GM19351 (cell line): ENCODE results near the gene GPR179.

Experiments used
- ATAC-seq: cut with Tn5 transposase; IDR thresholded peaks from one replicate; pipeline ENCODE4 v1.9.1; 2021; ENCODE audit warnings: mild to moderate bottlenecking, moderate library complexity; ENCODE audit not compliant: unreplicated experiment

Gene GPR179, protein sequence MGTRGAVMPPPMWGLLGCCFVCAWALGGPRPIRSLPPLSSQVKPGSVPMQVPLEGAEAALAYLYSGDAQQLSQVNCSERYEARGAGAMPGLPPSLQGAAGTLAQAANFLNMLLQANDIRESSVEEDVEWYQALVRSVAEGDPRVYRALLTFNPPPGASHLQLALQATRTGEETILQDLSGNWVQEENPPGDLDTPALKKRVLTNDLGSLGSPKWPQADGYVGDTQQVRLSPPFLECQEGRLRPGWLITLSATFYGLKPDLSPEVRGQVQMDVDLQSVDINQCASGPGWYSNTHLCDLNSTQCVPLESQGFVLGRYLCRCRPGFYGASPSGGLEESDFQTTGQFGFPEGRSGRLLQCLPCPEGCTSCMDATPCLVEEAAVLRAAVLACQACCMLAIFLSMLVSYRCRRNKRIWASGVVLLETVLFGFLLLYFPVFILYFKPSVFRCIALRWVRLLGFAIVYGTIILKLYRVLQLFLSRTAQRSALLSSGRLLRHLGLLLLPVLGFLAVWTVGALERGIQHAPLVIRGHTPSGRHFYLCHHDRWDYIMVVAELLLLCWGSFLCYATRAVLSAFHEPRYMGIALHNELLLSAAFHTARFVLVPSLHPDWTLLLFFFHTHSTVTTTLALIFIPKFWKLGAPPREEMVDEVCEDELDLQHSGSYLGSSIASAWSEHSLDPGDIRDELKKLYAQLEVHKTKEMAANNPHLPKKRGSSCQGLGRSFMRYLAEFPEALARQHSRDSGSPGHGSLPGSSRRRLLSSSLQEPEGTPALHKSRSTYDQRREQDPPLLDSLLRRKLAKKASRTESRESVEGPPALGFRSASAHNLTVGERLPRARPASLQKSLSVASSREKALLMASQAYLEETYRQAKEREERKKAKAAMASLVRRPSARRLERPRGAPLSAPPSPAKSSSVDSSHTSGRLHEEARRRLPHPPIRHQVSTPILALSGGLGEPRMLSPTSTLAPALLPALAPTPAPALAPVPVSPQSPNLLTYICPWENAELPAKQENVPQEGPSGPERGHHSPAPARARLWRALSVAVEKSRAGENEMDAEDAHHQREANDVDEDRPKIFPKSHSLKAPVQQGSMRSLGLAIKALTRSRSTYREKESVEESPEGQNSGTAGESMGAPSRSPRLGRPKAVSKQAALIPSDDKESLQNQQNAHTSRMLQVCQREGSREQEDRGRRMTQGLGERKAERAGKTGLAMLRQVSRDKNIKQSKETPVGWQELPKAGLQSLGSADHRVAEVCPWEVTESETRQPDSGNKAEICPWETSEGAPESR (N-terminal part only)

DNA sequence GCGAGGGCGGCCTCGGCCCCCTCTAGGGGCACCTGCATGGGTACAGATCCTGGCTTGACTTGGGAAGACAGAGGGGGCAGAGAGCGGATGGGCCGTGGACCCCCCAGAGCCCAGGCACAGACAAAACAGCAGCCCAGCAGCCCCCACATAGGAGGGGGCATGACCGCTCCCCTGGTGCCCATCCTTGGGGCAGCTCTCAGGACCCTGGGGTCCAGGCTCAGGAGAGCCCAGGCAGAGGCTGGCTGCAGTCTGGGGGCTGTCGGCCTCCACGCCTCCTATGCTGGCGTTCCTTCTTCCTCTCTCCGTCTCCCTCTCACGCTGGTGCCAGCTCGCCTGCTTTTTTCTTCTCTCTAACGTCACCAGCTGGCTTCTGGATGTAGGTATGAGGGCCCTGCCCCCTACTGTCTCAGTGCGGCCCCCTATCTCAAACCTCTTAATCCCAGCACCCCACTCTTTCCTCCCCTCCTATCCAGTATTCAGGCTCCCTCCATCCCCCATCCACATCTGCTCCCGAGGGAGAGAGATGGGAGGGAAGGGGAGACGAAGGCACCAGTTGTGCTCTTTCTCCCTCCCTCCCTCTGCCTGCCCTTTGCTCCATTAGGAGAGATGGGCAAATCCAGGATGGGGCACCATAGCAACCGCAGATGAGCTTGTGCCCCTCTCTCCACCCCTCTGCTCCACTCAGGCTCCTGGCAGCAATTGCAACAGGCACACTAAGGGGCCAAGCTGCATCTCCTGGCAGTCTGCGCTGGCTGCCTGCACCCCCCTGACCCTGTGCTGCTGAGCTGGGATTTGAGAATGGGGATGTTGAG is at the start of gene GPR179:
TSS of gene GPR179 (minus strand) at position 349 of the 812 bp plus-strand sequence. CDS start at position 182, 167 bp downstream.
- ATAC-seq: no peak

DNA sequence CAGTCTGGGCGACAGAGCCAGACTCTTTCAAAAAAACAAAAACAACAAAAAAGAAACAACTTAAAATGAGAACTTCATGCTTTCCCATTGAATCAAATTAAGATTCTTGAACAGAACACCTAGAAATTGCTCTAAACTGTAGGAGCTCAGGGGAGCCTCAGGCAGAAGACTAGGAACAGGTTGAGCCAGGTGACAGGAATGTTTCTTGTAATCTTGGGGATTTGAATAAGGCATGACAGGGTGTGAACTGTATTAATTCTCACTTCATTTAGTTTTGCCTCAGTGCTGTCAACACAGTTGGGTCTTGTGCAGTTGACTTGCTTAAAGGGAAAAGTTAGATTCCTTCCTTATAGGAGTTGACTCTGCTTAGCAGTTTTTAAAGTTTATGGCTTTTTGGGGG is 35.7 kb upstream of the GPR179 start:
- ATAC-seq: no peak

DNA sequence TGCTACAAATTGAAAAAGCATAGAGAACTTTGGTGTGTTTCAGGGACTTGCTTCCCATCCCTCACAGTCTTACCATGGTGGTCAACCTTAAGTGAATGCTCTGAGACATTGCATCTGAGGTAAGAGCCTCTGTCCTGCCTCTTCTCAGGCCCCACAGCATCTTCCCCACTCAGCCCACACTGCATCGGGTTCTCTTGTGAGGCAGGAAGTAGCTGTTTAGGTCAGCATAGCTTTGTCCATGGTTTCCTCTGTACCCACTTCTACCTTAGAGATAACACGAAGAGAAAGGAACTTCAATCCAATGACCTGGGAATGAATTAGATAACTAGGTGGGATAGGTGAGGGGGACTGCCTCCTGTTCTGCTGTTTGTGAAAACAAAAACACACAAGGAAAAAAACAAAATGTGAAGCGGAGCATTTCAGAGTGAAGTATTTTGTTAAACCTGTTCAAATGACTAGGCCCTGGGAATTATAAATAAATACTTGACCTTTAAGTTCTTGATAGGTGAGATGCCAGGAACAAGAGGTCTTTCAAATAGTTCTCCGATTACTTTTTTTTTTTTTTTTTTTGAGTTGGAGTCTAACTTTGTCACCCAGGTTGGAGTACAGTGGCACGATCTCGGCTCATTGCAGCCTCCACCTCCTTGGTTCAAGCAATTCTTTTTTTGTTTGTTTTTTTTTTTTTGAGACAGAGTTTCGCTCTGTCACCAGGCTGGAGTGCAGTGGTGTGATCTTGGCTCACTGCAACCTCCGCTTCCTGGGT is 25.5 kb upstream of the GPR179 start:
- no peak for ATAC-seq

DNA sequence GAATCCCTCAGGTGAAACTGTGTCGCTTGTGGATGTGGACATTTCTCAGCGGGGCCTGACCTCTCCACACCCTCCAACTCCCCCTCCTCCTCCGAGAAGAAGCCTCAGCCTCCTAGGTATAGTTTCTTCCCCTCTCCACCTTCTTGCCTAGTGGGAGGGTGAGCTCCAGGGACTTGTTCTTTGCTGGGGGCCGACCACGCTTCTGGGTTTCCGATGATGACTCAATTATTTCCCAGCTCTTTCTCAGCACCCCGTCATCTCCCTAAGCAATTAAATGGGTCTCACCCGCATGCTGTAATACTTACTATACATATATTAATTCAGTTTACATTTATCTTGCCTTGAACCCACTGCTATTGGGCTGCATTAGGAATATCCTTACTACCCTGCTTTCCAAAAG is 21.0 kb upstream of the GPR179 start:
- ATAC-seq: no peak

DNA sequence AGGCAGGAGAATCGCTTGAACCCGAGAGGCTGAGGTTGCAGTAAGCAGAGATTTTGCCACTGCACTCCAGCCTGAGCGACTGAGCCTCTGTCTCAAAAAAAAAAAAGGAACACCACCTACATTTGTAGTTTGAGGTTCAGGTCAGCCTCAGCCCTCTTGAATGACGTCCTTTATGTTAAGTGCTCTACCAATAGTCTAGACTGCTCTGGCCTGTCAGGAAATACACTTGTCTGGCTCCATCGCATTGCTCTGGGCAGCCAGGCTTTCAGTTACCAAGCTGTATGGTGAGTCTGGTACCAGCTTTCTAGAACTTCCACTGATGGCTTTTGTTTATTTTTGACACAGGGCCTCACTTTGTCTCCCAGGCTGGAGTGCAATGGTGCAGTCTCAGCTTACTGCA is 19.3 kb upstream of the GPR179 start:
- ATAC-seq: no peak

DNA sequence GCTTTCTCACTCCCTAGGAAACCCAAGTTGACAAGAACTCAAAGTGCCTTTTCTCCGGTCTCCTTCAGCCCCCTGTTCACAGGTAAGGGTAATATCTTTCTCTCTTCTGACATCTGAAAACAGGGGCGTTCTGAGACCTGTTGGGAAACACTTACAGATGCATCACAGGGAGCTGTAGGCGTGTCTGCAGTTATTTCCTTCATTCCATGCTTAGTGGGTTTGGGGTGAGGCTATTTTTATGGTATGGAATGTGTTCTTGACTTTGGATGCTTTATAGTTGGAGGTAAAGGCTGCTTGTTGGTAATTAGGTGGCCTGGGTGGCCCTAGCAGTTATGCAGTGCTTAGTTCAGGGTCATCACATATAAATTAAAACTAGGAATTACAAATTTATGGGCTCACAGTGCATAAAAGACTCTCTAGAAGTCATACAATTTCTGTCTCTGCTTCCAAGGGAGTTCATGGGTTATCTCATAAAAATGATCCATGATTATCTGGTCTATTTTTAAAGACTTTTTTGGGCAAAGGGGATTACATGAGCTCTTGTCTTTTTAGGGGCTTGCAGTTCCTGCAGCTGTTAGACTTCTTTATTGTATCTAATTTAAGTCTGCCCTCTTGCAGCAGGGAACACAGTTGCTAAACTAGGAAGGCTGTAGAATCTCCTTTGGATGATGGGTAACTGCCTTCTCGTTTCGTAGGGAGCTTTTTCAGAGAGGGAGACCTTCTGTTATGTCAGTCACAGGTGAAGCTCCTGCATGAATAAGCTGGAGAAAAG is 18.1 kb upstream of the GPR179 start:
- no peak for ATAC-seq

DNA sequence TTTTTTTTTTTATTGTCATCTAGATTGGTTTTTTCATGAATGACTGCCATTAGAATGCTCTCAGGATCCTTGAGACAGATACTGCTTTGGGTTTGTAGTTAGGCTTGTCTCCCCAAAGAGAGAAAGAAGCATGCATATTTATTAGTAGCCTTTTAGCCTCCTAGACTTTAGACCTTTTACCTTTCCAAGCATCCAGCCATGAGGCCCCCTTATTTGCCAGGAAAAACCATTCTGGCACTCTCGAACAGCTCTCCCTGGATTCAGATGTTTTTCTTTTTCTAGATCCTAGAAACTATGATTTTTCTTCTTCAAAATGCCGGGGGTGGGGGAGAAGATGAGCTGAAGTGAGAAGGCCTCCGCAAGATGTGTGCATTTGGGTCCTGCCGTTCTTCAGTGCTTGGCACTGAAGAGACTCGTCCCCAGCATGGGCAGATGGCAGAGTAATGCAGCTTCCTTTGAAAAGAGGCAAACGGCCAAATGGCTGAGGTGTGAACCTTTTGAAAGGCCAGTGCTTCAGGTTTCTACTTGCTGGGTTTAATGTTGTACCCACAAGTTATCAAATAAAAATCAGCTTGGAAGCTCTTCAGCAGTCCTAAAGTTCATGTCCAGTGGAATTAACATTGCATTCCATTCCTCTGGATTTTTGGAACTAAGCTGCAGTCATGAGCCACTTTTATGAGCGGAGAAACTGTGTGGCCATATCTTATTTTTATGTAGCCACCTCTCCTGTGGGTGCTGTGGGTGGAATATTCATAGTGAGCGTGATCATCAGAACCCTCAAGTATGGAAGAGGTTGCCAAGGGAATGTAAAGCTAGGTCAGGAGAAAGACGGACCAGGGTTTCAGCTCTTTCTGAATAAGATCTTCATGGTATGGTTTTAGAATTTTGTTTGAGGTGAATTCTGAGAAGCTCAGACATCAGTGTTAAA is 15.1 kb upstream of the GPR179 start:
- no peak for ATAC-seq

DNA sequence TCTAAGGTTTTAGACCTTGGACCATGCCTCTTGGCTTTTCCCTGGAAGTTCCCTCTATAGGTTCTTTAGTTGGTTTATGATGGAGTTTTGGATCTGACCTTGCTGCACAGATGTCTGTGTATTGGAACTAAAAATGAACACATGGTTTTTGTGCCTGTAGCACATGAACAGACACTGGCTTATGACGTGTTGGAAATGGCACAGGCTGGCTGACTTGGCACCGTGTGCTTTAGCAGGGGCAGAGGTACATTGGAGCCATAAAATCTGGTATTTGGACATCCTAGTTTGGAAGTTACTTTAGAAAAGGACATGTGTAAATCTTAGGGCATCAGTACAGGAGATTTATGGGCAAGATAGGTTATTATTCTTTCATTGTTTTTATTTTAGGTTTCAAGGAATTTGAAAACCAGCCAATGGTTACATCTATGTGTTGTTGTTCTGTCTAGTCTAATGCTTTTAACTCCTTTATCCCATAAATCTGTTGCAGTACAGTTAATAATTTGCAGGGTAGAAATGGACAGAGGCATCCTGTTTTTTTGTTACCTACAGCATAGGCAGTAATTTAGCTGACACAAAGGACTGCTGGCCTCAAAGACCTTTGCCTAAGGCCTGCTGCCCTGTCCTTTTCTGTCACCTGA is 13.8 kb upstream of the GPR179 start:
- ATAC-seq: no peak

DNA sequence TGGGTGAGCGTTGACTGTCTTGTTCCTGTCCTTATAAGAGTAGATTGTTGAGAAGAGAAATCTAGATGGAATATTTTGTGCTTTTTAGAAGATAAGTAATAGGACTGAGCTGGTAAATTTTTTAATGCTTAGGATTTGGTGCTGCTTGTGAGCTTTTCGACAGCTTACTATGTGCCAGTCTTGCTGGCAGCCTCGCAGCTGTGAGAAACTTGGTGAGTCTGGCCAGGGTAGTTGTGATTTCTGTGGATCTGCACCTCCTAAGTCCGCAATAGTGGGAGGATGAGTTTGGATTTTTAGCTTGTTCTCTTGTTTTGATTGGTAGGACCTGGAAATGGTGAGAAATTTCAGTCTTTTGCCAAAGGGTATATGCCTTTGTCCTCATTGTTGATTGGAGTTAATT is 11.5 kb upstream of the GPR179 start:
- ATAC-seq: no peak

DNA sequence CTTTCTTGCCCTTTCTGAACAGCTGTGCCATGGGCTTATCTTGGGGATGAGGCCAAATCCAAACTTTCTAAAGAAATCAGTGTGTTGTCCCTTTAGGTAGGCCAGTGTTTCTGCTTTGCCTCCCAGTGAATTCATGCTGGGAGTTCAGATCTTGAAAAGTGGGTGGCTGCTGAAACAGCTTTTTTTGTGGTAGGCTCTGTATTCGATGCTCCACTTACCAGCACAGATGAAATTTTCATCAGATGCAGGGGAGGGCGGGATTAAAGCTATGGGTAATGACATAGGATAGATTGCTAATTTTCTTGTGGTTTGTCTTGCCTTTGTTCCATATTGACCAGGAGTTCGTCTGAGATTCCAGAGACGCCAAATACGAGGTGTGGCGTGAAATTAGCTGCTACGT is 10.7 kb upstream of the GPR179 start:
- no peak for ATAC-seq

DNA sequence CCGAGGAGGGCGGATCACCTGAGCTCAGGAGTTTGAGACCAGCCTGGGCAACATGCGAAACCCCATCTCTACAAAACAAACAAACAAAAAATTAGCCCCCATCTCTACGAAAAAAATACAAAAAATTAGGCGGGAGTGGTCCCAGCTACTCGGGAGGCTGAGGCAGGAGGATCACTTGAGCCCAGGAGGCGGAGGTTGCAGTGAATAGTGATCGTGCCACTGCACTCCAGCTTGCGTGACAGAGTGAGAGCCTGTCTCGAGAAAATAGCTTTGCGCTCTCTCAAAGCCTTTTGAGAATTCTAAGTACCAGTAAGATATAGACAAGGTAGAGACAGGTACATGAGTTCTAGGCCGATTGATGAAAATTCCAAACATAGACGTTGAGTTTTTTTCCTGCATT is 9.9 kb upstream of the GPR179 start:
- no peak for ATAC-seq

DNA sequence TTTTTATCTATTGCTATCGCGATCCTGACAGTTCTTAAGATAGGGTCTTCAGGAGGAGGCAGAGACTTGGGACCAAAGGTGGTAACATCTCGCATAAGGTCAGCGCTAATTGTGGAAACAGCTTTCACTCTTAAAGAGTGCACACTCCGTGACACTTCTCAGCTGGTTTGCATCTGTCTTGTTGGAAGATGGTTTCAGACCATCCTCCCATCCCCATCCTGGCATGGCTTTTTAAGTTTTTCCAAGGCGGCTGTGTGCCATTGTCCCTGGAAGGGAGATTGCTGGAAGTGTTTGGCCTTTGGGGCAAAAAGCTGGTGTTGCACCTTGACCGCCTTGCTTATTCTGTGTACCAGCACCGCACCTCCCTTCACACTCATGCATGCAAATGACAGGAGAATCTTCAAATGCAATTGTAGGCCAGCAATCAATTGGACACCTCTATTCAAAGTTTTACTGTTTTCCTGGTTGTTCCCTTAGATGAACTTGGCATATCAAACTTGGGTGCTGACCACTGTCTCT is 9.4 kb upstream of the GPR179 start:
- ATAC-seq: no peak

DNA sequence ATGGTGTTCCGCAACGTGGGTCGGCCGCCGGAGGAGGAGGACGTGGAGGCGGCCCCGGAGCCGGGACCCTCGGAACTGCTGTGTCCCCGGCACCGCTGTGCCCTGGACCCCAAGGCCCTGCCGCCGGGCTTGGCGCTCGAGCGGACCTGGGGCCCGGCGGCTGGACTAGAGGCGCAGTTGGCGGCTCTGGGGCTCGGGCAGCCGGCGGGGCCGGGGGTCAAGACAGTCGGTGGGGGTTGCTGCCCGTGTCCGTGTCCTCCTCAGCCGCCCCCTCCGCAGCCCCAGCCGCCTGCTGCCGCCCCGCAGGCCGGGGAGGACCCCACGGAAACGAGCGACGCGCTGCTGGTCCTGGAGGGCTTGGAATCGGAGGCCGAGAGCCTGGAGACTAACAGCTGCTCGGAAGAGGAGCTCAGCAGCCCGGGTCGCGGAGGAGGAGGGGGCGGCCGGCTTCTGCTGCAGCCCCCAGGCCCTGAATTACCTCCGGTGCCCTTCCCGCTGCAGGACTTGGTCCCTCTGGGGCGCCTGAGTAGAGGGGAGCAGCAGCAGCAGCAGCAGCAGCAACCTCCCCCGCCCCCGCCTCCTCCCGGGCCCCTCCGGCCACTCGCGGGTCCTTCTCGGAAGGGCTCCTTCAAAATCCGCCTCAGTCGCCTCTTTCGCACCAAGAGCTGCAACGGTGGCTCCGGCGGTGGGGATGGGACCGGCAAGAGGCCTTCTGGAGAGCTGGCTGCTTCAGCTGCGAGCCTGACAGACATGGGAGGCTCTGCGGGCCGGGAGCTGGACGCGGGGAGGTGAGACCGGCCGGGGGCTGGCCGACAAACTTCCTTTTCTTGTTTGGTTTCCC is 8.7 kb upstream of the GPR179 start:
- ATAC-seq: peak; percentile 12

DNA sequence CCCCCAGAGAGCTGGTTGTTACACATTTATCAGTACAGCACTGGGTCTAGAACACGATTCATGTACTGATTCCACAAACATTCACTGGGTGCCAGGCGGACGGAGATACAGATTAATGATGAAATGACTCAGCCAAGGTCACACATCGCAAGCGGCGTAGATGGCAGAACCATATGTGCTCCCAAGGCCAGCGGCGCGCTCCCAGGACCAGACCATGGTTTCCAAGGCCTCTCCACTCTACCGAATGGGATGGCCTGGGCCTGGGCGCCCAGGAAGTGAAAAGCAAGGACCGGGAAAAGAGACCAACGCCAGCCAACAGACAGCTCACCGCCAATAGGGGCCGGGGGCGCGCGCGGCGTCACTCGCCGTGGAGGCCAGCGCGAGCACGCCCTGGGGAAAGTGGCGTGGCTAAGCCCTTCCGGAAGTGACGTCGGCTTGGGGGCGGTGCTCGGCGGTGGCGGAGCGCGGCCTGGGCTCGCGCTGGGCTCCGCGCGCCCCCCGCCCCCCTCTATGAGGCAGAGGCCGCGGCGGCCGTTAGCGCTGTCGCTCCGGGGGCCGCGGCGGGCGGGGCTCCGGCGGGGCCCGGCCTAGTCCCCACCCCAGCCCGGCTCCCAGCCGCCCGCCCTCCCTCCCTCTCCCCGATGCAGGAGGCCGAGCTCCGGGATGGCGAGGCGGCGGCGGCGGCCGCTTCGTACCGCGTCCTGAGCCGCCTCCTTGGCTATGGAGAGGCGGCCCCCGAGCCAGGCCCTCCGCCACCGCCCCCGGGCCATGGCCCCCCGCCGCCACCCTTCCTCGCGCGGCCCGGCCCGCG is 7.9 kb upstream of the GPR179 start, which contains the start of gene SOCS7:
TSS of gene SOCS7 (plus strand) at position 433 of the 811 bp plus-strand sequence. CDS start at position 642, 209 bp downstream.
- ATAC-seq: peak; percentile 83

DNA sequence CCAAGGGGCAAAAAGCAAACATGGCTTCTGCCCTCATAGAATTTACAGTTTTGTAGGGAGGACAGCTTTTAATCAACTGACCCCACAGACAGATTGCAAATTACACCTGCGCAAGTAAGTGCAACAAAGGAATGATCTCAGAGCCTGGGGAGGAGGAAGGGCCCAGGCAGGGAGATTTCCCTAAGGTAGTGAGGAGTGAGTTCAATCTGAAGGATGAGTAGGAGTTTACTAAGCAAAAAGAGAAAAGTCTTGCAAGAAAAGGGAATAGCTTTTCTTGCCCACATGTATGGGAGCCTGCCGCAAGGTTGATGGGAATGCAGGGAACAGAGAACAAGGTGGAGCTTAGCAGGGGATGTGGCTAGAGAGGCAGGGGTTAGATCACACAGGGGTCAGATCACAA is 6.3 kb upstream of the GPR179 start:
- ATAC-seq: no peak
